ENCODE measurements around the gene AK9.

AK9 gene

DNA sequence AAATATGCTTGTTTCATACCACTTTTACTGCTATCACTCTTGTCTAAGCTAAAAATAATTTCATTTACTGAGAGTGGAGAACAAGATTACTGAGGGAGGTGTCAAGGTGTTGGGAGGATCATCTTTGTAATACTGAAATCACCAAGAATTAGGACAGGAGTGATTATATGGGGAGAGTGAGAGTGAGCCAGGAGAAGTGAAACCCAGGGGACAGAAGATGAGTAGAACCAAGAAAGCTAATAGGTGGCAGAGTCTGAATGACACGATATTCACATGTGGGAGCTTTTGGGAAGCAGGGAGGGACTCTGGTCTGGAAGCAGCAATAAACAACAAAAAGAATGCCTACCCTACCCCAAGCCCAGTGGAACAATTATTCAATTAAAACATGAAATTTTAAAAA lies 58.6 kb downstream of the AK9 start:
- DNase-seq (ENCODE audit: low read depth), result no peak
- TF ChIP-seq, protein P1, sequence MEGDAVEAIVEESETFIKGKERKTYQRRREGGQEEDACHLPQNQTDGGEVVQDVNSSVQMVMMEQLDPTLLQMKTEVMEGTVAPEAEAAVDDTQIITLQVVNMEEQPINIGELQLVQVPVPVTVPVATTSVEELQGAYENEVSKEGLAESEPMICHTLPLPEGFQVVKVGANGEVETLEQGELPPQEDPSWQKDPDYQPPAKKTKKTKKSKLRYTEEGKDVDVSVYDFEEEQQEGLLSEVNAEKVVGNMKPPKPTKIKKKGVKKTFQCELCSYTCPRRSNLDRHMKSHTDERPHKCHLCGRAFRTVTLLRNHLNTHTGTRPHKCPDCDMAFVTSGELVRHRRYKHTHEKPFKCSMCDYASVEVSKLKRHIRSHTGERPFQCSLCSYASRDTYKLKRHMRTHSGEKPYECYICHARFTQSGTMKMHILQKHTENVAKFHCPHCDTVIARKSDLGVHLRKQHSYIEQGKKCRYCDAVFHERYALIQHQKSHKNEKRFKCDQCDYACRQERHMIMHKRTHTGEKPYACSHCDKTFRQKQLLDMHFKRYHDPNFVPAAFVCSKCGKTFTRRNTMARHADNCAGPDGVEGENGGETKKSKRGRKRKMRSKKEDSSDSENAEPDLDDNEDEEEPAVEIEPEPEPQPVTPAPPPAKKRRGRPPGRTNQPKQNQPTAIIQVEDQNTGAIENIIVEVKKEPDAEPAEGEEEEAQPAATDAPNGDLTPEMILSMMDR (IDR thresholded peaks at IDR 0.05; ENCODE audit: low read depth, low read length, missing control alignments), result no peak
- in situ Hi-C loops (cut with HindIII; ENCODE audit: low sequenced_read_pairs), result no loop called here
- no peak overlapping the region for H3K4me3 ChIP-seq (ENCODE audit: low read depth, low read length)

DNA sequence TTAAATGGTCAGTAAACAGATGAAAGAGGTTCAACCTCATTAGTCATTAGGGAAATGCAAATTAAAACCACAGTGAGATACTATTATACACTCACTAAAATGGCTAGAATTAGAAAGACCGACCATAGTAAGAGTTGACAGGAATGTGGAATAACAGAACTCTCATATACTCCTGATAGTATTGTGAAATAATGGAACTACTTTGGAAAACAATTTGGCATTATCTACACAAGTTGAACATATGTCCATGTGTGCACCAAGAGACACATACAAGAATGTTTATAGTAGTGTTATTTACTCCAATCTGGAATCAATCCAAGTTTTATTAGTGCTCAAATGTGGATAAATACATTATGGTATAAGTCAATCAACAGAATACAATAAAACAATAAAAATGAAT lies 59.6 kb downstream of the AK9 start:
- DNase-seq (ENCODE audit: low read depth), result no peak
- TF ChIP-seq, protein P1 (IDR thresholded peaks at IDR 0.05; ENCODE audit: low read depth, low read length, missing control alignments), result no peak
- no peak overlapping the region for H3K4me3 ChIP-seq (ENCODE audit: low read depth, low read length)
- in situ Hi-C loops (cut with HindIII; ENCODE audit: low sequenced_read_pairs), result no loop called here

DNA sequence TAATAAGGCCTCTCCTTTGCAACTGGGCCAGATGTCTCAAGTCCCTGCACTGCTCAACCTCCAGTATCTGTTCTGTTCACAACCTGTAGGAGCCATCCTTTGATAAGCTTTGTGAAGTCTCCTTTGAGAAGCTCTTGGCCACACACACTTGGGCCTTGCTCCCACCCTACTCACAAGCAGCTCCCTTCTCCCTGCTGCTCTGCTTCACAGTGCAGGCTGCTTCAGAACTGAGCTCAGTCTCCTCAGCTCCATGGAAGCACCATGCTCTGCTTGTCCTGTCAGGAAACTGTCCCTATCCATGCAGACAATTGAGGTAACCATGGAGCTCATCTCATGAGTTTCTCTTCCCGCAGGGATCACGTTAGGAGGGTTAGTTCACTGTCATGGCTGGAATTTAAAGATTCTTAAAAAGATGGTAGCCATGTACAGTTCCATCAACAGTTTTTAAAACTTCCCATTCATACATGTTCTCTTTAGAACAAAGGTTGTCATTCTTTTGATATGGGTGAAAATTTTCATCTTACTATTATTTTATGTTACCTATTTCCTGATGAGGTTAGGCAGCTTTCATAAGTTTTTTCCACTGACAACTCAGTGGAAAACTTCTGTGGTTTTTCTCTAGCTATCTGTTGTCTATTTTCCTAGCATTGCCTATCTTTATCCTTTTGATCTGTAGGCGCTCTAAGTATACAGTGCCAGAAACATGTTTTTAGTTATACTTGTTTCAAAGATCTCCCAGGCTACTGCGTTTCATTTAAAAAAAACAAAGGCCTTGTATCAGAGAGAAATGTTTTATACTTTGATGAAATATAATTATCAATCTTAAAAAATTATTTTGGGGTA lies 62.6 kb downstream of the AK9 start:
- in situ Hi-C loops (cut with HindIII; ENCODE audit: low sequenced_read_pairs), result no loop called here
- H3K4me3 ChIP-seq (ENCODE audit: low read depth, low read length), result no peak overlapping the region
- TF ChIP-seq, protein P1 (IDR thresholded peaks at IDR 0.05; ENCODE audit: low read depth, low read length, missing control alignments), result no peak
- DNase-seq (ENCODE audit: low read depth), result no peak

DNA sequence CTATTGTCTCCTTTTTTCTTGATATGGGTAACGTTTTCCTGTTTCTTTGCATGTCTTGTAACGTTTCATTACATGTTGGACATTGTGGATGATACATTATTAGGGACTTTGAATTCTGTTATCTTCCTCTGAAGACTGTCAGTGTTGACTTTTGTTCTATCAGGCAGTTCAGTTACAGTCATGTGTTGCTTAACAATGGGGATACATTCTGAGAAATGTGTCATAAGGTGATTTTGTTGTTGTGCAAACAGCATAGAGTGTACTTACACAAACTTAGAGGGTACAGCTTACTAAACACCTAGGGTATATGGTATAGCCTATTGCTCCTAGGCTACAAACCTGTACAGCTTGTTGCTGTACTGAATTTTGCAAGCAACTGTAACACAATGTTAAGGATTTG lies 64.7 kb downstream of the AK9 start:
- no peak for DNase-seq (ENCODE audit: low read depth)
- in situ Hi-C loops (cut with HindIII; ENCODE audit: low sequenced_read_pairs), result no loop called here
- TF ChIP-seq, protein P1 (IDR thresholded peaks at IDR 0.05; ENCODE audit: low read depth, low read length, missing control alignments), result no peak
- no peak overlapping the region for H3K4me3 ChIP-seq (ENCODE audit: low read depth, low read length)

DNA sequence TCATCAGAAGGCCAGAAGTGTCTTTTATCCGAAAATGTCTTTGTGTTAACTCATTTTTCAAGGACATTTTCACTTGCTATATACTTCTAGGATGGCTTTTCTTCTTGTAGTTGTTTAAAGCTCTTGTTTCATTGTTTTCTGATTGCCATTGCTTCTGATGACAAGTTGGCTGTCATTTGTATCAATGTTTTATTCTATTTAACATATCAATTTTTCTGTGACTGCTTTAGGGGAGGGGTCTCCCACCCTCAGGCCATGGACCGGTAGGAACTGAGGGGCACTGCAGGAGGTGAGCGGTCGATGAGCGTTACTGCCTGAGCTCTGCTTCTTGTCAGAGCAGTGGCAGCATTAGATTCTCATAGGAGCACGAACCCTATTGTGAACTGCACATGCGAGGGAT lies 65.8 kb downstream of the AK9 start:
- H3K4me3 ChIP-seq (ENCODE audit: low read depth, low read length), result no peak overlapping the region
- in situ Hi-C loops (cut with HindIII; ENCODE audit: low sequenced_read_pairs), result no loop called here
- TF ChIP-seq, protein P1 (IDR thresholded peaks at IDR 0.05; ENCODE audit: low read depth, low read length, missing control alignments), result no peak
- DNase-seq (ENCODE audit: low read depth), result no peak

DNA sequence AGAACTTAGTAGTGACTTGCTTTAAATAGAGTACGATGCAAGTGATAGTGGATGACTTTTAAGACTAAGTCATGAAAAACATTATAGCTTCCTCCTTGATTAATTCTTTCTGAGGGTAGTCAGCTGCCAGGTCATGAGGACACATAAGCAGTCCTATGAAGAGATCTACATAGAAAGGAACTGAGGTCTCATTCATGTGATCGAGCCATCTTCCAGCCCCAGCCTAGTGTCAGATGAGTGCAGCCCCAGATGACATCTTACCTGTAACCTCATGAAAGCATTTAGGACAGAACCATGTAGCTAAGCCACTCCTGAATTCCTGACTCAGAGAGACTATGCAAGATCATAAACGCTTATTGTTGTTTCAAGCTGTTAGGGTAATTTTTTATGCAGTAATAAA lies 67.7 kb downstream of the AK9 start:
- in situ Hi-C loops (cut with HindIII; ENCODE audit: low sequenced_read_pairs), result no loop called here
- TF ChIP-seq, protein P1 (IDR thresholded peaks at IDR 0.05; ENCODE audit: low read depth, low read length, missing control alignments), result no peak
- H3K4me3 ChIP-seq (ENCODE audit: low read depth, low read length), result no peak overlapping the region
- DNase-seq (ENCODE audit: low read depth), result no peak

All from astrocyte of the cerebellum (primary cell).